ENCODE measurements around the gene ACAA1. TPM values are rescaled to one million over a fixed set of nuclear protein-coding genes. Genes with fewer than 3 reads are reported as not detected.
"Not testable (repeated sequence)": the region's sequence is repeated elsewhere in the genome, so short reads cannot be mapped to it uniquely, and the experiment has no call there.

Gene ACAA1
- total and polyA plus RNA-seq, 9 donors, result 27.1 to 50.4 (median 42.7) TPM

DNA sequence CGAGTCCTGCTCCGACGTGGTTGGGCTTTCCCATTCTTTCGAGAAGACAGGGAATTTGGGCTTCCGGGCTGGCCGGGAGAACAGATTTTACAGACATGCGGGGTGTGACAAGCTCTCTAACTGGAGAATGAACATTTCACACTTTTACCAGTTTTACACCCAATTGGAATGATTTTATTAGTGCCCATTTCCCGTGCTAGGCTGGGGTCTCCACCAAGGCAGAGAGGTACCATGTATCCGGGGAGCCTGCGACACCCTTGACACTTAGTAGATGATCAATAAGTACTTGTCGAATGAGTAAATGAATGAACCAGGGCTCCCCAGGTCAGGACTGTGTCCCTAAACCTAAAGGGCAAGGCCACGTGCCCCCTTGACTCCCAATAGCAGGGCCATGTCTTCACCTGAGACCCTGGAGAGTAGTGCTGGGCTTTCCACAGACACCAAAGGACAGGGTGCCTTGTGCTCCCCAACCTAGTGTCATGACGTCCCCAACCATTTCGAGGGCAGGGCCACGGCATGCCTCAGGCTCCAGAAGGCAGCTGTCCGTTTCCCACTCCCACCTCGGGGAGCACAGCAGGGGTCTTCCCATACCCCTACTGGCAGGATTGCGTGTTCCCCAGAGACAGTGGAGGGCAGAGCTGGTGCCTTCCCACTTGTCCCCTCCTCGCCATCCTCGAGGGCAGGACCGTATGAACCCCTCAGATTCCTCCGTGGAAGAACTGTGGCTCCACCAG, 855 bp upstream of the ACAA1 start:
- 18 to 21% (median 20%) methylated on average over 22 of the region's 22 CpGs for WGBS, 3 donors
- DNase-seq, result peak in 2 of 5 donors; percentile 47 to 53
- H3K36me3 ChIP-seq, result no peaks in the 10 kb centered on the region
- no peaks in the 10 kb centered on the region for H3K27me3 ChIP-seq
- H3K4me3 ChIP-seq, result peak overlapping the region; percentile 81
- H3K27ac ChIP-seq, result peak overlapping the region; percentile 71 to 94
- TF ChIP-seq, protein P1, sequence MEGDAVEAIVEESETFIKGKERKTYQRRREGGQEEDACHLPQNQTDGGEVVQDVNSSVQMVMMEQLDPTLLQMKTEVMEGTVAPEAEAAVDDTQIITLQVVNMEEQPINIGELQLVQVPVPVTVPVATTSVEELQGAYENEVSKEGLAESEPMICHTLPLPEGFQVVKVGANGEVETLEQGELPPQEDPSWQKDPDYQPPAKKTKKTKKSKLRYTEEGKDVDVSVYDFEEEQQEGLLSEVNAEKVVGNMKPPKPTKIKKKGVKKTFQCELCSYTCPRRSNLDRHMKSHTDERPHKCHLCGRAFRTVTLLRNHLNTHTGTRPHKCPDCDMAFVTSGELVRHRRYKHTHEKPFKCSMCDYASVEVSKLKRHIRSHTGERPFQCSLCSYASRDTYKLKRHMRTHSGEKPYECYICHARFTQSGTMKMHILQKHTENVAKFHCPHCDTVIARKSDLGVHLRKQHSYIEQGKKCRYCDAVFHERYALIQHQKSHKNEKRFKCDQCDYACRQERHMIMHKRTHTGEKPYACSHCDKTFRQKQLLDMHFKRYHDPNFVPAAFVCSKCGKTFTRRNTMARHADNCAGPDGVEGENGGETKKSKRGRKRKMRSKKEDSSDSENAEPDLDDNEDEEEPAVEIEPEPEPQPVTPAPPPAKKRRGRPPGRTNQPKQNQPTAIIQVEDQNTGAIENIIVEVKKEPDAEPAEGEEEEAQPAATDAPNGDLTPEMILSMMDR (IDR thresholded peaks at IDR 0.05), result no peak
- no peak for TF ChIP-seq POLR2A (IDR thresholded peaks at IDR 0.05)
- TF ChIP-seq EP300 (IDR thresholded peaks at IDR 0.05), result no peak
- intact Hi-C loops (cut with DNase I), result loop anchor here in 2 of 4 donors (2.0 to 10.0 kb wide), 3 partner anchors 27 to 210 kb away; partner anchors contain the start of genes OXSR1 (in 2 of the 2) and XYLB (in 1 of the 2)
- H3K4me1 ChIP-seq (ENCODE audit: insufficient read depth), result peaks cover 19% of the 10 kb centered on the region
- H3K9me3 ChIP-seq, result no peaks in the 10 kb centered on the region

DNA sequence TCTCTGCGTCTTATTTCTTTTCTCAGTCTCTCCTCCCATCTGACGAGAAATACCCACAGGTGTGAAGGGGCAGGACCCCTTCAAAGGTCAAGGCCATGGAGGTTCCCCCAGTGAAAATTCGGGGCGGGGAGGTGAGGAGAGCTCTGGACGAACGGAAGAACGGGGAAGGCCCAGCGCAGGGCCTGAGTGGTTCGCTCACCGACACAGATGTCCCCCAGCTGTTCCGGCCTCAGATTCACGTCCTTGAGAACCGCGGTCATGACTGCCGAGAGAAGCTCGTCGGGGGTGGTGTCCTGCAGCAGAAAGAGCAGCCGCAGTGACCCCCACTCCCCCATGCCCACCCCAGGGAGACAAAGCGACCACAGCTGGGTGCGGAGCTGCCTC, 542 bp downstream of the ACAA1 start:
- Histone ChIP-seq H3K36me3 (no peaks in the 10 kb centered on the region), H3K4me1 (ENCODE audit: insufficient read depth) (peaks cover 21% of the 10 kb centered on the region), H3K4me3 (peak overlapping the region; percentile 96), H3K27me3 (no peaks in the 10 kb centered on the region), H3K9me3 (no peaks in the 10 kb centered on the region), H3K27ac (peak overlapping the region; percentile 39 to 61)
- TF ChIP-seq EP300 (IDR thresholded peaks at IDR 0.05) (no peak), POLR2A (IDR thresholded peaks at IDR 0.05) (no peak)
- TF ChIP-seq, protein P1 (IDR thresholded peaks at IDR 0.05), result no peak
- 0% methylated on average over 19 to 20 of the region's 20 CpGs for WGBS, 3 donors
- intact Hi-C loops (cut with DNase I), result loop anchor here in 2 of 4 donors (2.0 to 10.0 kb wide), 3 partner anchors 28 to 211 kb away; partner anchors contain the start of genes OXSR1 (in 1 of the 2) and XYLB (in 1 of the 2)
- DNase-seq, result peak; percentile 51 to 68 (median 65)

DNA sequence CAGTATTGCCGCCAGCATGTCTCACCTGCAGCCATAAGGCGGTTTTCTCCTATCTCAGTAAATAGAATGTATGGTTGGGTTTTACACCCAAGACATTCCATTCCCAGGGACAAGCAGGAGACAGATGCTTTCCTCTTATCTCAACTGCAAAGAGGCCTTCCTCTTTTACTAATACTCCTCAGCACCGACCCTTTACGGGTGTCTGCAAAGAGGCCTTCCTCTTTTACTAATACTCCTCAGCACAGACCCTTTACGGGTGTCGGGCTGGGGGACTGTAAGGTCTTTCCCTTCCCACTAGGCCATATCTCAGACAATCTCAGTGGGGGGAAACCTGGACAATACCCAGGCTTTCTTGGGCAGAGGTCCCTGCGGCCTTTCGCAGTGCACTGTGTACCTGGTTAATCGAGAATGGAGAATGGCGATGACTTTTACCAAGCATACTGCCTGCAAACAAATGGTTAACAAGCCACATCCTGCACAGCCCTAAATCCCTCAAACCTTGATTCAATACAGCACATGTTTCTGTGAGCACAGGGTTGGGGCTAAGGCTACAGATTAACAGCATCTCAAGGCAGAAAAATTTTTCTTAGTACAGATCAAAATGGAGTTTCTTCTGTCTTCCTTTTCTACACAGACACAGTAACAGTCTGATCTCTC, 1.2 kb downstream of the ACAA1 start:
- not testable (repeated sequence) for DNase-seq, H3K27ac ChIP-seq, H3K9me3 ChIP-seq, H3K36me3 ChIP-seq, H3K27me3 ChIP-seq
- intact Hi-C loops (cut with DNase I), result loop anchor here in 2 of 4 donors (2.0 to 10.0 kb wide), 3 partner anchors 29 to 212 kb away; partner anchors contain the start of genes OXSR1 (in 1 of the 2) and XYLB (in 1 of the 2)
- H3K4me3 ChIP-seq, result peak overlapping the region; percentile 96
- peaks cover 21% of the 10 kb centered on the region for H3K4me1 ChIP-seq (ENCODE audit: insufficient read depth)
- WGBS, 3 donors, result 38 to 52% (median 41%) methylated on average over 10 of the region's 10 CpGs

DNA sequence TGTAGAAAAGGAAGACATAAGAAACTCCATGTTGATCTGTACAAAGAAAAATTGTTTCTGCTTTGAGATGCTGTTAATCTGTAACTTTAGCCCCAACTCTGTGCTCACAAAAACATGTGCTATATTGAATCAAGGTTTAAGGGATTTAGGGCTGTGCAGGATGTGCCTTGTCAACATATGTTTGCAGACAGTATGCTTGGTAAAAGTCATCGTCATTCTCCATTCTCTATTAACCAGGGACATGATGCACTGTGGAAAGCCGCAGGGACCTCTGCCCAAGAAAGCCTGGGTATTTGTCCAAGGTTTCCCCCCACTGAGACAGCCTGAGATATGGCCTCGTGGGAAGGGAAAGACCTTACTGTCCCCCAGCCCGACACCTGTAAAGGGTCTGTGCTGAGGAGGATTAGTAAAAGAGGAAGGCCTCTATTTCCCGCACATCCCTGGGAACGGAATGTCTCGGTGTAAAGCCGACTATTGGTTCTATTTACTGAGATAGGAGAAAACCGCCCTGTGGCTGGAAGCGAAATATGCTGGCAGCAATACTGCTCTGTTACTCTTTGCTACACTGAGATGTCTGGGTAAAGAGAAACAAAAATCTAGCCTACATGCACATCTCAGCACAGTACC, 2.3 kb downstream of the ACAA1 start:
- H3K4me1 ChIP-seq (ENCODE audit: insufficient read depth), result peaks cover 19% of the 10 kb centered on the region
- not testable (repeated sequence) for DNase-seq, H3K36me3 ChIP-seq

More for the DNA sequence above, 2.3 kb downstream of the ACAA1 start:
- 74 to 85% (median 75%) methylated on average over 10 of the region's 10 CpGs for WGBS, 3 donors
- H3K4me3 ChIP-seq, H3K9me3 ChIP-seq, H3K27ac ChIP-seq, H3K27me3 ChIP-seq: not testable (repeated sequence)
- intact Hi-C loops (cut with DNase I), result loop anchor here in 2 of 4 donors (5.0 to 10.0 kb wide), 2 partner anchors 130 to 213 kb away; partner anchors contain the start of gene XYLB (in 1 of the 2)

Measured in ovary (tissue), 9 donors.